Measurements from ENCODE around the gene CYB561A3.
A peak's percentile ranks its signal among the peaks of the same experiment; 100 is the strongest.
"Not testable (repeated sequence)": the region's sequence is repeated elsewhere in the genome, so short reads cannot be mapped to it uniquely, and the experiment has no call there.

The CYB561A3 gene, protein sequence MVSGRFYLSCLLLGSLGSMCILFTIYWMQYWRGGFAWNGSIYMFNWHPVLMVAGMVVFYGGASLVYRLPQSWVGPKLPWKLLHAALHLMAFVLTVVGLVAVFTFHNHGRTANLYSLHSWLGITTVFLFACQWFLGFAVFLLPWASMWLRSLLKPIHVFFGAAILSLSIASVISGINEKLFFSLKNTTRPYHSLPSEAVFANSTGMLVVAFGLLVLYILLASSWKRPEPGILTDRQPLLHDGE

DNA sequence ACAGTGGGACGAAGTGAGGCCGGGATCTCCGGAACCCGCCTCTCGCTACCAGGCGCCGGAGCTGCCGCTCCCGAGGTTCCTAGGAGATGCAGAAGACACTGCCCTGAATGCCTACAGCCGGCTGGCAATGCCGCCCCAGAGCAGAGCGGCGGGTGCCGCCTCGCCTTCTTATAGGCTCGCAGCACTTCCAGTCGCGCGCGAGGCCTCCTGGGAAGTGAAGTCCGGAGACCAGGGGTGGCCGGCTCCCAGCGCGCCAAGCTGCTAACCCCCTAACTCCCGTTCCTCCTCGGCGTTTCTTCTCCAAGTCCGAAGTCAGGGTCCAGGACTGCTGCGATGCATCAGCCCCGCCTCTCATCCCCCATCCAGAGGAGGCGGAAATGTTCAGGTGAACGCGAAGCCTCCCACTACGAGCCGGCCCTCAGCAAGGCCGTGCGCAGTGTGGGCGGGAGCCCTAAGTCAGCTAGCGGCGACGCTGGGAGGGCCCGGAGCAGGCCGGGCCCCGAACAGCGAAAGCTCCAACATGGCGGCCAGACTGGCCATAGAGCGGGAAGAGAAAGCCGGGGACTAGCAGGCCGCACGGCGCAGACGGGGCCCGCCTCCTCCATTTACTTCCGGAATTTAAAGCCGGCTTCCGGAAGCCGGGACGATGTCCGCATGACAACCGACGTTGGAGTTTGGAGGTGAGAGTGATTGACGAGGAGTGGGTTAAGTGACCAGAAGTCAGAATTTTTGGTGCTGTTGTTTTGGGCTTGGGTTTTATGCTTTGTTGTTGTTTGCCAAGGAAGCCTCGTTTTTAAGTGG, at the start of gene CYB561A3, which contains the start of gene TMEM138:
CYB561A3 (minus strand) TSS at position 142 of the 801 bp plus-strand sequence. CDS start 5,169 bp downstream, outside the sequence.
TMEM138 (plus strand) TSS at position 634 of the 801 bp plus-strand sequence. CDS start 2,017 bp downstream, outside the sequence.
- peak; percentile 89 for DNase-seq

DNA sequence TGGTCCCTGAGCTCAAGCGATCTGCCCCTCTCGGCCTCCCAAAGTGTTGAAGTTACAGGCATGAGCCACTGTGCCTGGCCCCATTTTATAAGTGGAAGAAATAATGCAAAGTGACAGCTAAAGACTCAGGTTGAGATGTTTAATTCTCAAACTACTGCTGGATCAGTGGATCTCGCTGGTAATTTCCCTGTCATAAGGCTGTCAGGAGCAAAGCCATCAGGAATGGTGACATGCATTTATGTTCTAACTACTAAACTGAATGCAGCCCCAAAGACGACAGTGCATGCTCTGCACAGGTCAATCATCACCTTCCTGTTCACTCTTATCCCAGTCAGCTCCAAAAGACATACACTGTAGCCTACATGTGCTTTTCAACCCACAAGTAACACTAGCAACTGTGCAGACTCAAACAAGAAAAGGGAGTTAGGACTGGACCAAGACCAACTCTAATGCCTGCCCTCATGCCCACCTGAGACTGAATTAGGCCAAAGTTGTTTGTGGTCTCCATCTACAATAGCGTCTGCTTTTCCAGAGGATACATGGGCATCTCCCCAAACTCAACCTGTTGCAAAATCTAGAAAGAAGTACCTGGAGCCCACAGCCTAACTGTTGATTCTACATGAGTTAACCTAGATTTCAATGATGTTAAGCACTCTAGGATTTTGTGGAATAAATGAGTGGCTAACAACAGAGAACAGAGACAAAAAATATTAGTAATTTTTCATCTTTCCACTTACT, 45.5 kb upstream of the CYB561A3 start:
- DNase-seq, result no peak

DNA sequence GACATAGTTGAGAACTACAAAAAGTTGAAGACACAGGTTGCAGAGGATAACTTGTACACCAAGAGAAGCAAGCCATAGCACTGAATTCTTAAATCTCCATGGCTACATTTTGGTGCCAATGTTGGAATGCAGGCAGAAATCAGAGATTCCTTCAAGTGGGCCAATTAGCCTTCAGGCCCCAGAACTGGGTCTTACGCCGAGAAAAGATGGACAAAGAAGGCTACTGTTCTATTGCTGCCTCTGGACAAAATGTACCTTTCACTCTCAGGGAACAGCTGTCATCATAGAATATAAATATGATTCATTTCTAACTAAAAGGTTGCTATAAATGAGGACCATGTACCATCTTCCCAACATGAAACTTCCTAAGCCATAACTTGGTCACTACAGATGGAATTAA, 44.4 kb upstream of the CYB561A3 start:
- no peak for DNase-seq

DNA sequence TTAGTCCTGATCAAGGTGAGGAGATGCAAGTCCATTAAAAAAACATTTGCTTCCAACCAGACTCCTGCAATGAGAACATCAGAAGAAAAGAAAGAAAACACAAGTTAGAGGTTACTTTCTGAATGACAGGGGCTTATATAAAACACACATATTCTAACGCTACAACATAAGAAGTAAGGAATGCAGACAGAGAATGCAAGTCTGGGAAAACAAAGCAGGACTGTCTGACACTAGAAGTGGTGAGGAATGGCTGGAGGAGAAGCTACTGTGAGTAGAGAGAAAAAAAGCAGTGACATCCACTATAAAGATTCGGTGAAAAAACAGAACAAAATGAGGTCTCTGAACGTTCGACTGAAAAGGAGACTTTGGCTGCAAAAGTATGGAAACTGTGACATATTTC, 43.0 kb upstream of the CYB561A3 start:
- DNase-seq, result no peak

DNA sequence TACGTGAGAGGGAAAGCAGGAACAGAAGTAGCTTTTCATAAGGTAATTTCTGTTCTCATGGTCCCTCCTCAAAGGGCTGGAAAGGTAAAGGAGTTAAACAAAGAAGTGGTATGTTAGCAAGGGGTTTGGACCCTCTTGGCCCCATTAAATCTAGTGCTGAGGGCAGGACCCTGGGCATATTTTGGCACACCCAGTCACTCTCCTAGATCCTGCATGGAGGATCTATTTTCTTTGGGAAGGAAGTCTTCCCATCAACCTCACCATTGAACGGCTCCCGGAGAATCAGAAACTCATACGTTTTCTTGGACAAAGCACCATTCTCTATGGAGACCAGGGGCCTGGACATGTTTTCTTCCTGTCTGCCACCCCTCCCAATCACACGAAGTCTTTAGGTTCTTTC, 42.4 kb upstream of the CYB561A3 start:
- no peak for DNase-seq

DNA sequence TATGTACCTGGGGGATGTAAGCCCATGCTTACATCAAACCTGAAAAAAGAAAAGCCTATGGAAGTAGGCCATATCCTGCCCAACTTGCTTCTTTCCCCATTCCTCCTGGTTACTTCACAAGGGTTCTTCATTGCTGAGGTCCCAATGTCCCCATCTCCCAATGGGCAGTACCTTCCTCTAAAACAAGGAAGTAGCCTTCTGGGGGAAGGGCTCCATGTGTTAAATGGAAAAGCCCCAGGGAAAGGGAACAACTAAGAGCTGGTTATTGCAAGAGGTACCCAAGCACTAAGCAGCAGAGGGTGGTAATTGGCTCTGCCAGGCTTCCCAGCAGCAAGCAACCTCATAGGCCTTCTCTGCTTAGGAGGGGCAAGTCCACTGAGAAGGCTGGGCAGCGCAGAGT, 42.0 kb upstream of the CYB561A3 start:
- DNase-seq, result no peak

DNA sequence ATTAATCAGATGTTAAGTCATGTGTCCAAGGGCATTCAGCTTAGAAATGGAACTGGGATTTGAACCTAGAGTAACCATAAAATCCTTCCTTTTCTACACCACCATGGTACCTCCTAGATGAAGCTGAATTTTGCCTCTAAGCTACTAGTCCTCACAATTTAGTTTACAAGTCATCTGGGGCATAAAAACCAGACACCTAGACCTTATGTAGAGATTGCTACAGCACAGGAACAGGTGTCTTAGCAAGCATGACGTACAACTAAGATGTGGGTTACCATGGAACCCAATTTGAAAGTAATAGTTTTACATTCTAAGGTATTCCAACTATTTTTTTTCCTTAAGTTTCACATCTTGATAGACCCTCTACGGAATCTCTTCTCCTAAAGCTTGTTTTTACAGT, 39.9 kb upstream of the CYB561A3 start:
- DNase-seq, result no peak

DNA sequence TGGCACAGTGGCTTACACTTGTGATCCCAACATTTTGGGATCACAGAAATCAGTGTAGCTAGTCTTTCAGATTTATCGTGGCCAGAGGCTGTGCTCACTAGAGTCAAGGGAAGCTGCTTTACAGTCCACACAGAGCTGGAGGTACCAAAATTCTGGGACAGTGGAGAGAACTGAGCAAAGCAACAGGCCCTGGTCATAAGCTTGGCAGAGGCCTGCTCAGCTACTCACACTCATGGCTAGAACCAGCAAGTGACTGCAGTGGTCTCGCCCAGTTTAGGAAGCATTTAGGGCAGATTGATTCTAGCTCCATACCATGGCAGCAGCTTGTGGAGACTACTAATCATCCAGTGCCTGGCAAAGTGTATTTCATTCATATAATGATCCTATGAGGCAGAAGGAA, 39.5 kb upstream of the CYB561A3 start:
- no peak for DNase-seq

DNA sequence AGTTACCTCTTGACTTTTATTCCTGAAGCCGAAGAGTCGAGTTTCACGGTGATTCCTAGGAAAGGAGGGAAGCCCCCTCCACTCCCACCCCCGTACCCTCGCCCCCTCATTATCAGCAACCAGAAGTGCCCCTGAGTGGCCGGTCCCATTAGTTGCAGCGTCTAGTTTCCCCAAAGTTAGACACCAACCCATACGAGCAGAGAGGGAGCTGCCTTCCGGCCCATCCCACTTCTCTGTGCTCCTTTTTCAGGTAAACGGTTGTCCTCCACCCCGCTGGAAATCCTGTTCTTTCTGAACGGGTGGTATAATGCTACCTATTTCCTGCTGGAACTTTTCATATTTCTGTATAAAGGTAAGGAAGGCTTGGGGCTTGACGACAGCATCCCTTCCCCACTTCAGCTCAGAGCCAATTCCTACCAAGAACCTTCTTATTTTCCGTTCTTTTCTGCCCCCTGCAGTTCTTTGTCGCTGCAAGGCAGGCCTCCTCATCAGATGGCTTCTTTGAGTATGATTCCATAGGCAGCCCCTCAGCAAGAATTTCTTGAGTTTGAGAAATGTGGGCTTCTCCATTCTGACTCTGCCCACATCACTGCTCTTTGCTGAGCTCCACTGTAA, 31.4 kb upstream of the CYB561A3 start:
- DNase-seq, result peak; percentile 39

DNA sequence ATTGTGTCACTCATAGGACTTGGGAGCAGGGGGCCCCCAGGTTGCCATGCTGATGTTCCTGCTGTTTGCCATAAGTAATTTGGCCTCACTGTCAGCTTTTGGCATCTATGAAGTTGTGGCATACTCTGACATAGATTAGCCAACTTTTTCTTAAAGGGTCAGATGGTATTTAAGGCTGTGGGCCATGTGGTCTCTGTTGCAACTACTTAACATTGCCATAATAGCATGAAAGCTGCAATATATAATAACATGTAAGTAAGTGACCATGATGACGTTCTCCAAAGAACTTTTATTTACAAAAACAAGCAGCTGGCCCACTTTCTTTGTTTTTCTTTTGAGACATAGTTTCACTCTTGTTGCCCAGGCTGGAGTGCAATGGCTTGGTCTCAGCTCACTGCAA, 28.5 kb upstream of the CYB561A3 start:
- DNase-seq, result no peak

DNA sequence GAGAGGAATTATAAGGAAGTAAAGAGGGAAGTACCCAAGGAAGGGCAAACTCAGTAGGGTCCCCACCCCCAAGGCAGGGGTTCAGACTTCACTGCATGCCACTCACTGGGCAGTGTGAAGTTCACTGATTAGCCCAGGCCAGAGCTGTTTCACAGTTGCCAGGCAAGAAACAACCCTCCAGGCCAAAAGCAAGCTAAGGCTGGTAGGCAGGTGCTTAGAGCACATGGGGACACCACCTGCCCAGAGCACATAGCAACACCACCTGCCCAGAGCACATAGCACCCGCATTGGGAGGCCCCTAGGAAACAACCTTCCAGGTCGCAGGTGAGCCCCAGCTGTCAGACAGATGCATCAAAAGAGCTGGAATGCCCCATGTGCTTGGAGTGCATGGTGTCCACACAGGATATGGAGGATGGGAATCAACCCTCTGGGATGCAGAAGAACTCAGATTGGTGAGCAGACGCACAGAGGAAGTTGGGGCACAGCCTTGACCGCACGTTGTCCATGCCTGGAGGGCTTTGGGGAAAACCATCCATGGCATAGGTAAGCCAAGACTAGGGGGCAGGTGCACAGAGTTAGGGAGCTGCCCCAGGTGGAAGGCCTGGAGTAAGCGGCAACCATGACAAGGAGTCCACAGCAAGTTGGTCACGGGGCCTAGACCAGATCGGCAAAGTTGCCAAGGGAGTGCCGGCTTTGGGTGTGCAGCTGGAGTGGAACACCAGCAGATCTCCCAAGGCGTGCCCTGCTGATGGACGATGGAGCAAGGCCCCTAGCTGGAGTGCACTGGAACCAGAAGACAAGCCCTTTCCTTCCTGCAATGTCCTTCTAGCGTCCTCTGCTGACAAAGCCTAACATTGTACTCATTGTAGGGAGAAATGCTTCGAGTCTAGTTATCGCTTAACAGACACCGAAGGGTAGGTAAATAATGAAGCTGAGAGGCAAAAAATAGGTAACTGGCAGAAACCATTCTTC, 22.9 kb upstream of the CYB561A3 start:
- DNase-seq, result no peak

DNA sequence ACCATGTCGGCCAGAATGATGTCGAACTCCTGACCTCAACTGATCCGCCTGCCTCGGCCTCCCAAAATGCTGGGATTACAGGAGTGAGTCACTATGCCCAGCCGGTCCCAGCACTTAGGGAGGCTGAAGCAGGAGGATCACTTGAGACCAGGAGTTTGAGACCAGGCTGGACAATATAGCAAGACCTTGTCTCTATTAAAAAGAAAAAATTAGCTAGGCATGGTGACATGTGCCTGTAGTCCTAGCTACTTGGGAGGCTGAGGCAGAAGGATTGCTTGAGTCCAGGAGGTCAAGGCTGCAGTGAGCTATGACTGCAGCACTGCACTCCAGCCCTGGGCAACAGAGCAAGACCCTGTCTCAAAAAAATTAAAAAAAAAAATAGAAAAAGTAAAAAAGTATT, 22.2 kb upstream of the CYB561A3 start:
- not testable (repeated sequence) for DNase-seq

DNA sequence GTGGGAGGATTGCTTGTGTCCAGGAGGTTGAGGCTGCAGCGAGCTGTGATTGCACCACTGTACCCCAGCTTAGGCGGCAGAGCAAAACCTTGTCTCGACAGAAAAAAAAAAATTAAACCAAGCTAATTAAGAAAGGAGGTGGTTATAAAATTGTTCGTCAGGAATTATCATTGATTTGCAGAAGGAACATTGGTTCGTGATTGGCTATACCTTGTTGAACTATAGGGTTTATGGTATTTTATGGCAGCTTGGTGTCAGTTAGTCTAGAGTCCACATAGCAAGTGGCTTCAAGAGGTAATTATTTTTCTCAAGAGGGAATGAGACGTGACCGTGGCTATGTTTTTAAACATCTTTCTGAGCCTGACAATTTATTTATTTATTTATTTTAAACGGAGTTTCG, 19.2 kb upstream of the CYB561A3 start:
- DNase-seq, result no peak

DNA sequence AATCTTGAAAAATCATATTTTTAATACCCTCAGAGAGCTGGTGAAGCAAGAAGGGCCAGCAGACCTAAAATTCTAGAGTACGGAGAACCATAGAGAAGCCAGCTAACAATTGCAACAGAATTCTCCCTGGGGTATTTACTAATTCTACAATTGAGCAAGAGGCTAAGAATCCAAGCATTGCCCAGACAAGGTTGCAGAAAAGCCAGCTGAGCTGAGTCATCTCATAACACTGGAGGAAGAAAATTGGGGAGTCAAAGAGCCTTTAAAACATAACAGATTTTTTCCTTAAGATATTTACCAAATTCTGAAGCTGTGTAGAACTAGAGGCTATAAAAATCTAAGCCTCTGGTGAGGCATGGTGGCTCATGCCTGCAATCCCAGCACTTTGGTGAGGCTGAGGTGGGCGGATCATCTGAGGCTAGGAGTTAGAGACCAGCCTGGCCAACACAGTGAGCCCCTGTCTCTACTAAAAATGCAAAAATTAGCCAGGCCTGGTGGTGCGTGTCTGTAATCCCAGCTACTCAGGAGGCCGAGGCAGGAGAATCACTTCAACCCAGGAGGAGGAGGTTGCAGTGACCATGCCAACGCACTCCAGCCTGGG, 17.1 kb upstream of the CYB561A3 start:
- DNase-seq, result no peak

DNA sequence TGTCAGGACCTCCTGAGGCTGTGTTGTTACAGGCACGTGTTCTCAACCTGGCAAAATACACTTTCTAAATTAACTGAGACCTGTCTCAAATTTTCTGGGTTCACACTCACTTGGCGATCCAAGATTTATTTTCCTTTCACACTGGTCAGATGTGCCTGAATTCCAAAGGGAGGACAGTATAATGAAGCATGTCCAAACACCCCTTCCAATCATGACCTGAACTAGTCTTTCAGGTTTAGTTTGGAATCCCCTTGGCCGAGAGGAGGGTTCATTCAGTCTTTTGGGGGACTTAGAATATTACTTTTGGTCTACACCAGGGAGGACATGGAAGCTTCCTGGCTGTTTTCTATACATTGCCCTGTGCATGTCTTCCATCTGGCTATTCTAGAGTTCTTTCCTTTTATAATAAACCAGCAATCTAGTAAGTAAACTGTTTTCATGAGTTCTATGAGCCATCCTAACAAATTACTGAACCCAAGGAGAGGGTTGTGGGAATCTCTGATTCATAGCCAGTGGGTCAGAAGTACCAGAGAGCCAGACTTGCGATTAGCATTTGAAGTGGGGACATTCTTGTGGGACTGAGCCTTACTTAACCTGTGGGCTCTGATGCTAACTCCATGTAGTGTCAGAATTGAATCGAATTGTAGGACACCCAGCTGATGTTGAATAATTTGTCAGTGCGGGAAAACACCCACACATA, 15.9 kb upstream of the CYB561A3 start:
- no peak for DNase-seq

DNA sequence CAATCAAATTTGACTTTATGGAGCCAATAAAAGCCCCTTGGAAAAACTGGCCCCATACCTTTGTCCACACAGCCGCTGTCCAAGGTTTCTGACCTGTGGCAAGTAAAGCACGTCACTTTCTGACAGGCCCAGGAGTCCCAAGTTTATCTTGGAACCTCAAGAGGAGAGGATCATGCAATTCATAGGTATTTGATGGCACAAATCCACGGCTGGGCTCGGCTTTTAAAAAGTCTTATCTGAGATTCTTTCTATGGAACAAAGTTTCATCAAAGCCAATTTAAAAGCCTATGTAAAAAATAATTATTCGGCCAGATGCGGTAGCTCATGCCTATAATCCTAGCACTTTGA, 14.1 kb upstream of the CYB561A3 start:
- DNase-seq, result no peak

DNA sequence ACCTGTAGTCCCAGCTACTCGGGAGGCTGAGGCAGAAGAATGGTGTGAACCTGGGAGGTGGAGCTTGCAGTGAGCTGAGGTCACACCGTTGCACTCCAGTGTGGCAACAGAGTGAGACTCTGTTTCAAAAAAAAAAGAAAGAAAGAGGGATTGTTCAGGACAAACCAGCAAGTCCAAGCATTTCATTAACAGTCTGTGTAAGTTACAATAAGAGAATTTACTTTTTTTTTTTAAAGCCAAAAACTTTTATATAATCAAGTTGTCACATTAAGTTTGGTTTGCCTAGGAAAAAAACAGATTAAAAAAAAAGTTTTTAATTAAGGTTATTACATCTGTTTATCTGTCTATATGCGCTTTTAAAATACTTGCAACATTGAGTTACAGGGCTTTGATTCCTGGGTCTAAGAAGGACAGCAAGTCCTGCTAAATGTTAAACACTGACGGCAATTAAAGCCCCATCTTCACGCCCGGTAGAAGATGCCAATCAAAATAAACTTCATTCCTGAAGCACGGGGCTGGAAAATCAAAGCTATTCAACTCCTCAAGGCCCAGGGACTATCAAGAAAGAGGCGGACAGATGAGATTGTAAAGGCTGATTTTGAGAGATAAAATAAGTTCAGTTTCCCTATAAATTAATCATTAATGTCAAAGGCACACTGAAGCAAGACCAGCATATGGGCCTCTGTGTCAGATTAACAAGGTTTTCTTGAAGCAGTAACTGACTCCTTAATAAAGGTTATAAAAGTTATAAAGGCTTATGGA, 11.2 kb upstream of the CYB561A3 start:
- DNase-seq, result no peak

DNA sequence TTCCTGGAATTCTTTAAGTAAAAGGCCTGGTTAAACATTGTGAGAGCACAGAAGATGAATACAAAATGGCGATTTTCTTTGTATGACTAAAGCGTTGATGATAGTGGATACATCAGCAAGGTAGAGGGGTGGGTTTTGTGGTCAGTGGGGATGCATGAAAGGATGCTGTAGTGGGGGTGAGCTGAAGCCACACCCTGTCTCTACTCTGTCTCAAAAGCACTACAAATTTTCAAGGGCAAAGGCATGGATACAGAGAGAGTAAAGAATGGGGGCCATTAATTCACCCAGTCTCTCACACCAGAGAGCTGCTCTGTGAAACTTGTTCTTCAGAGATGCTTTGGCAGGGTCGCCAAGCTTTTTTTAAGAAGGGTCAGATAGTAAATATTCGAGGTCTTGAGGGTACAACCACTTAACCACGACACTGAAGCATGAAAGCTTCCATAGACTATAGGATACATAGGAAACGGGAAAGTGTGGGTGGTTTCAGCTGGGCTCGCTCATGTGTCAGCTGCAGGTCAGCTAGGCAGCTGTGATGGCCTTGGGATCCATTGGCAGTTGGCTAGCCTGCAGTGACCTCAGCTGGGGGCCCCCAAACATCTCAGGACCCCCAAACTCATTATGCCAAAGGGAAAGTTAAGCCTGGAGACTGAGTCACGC, 8.8 kb upstream of the CYB561A3 start:
- DNase-seq, result no peak

All from CD4-positive, alpha-beta T cell treated with Interleukin-17A for 4 hours (primary cell).